NOMO-1 (cell line): ENCODE measurements around the gene ZMIZ1.
"Not testable (repeated sequence)": the region's sequence is repeated elsewhere in the genome, so short reads cannot be mapped to it uniquely, and the experiment has no call there.

Experiments used
- DNase-seq, 2 experiments: peaks; one replicate each; lab custom pipeline; 2025; ENCODE audit not compliant: unreplicated experiment in 2 of 2; lab: John Stamatoyannopoulos, UW

ZMIZ1 gene

DNA sequence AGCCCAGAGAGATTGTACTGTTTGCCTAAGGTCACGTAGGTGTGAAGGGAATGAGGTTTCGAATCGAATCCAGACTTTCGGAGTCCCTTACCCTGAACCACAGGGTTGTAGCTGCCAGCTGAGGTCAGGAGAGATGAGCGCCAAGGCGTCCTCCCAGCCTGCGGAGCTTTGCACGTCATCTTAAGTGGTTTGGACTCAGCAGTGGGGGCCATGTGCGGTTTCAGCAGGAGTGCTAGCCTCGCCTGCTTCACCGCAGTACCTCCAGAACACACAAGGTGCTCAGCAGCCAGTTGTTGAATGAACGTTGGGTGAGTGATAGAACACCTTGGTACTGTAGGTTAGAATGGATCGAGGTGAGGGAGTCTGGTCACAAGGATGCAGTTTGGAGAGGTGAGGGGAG, 203.6 kb downstream of the ZMIZ1 start:
- DNase-seq, result no peak

DNA sequence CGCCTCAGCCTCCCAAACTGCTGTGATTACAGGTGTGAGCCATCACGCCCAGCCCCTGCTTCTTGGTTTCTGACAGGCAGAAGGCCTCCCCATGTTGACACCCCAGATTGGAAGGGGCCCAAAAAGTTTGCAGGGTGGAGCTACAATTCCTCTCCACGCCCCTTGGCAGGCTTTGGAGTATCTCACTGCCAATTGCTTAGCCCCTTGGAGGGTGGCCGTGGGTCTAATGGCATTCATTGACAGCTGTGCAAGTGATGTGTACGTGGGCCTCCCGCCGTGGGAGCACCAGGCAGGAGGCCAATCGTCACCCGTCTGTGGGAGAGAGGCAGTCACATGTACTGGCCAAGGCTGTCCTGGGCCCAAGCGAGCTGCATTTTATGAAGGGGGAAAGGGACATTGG, 204.8 kb downstream of the ZMIZ1 start:
- DNase-seq, result no peak

DNA sequence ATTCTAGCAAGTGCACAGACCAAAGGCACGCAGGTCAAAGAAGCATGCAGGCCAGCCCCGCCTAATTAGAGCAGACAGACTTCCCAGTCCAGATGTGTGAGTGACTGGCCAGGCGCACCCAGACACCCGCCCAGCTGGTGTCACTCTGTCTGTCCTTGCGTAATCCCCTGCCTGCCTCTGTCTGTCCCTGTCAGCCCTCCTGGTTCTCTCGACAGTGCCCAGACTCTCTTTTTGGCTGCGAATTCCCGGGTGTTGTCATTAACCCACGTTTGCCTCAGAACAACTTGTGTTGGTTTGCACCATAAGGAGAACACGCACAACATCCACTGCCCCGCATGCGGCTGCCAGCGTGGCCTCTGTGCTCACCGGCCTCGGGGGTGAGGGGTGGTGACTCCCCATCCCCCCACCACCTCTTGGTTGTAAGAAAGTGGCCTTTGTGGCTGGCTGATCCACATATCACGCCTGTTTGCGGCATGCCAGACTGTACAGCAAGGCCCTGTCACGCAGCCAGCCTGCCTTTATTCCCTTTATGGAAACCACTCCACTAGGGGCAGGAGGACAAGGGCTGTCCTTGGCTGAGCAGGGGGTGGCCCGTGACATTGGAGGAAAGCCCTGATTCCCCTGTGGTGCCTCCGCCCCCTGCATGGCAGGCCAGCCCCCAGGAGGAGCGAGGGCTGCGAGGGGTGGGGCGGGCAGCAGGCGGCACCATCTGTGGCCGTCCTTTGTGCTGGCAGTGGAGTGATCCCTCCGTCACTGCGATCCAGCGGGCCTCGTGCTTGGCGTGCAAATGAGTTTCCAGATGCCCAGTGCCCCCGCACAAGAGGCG, 205.7 kb downstream of the ZMIZ1 start:
- DNase-seq, result peak; percentile 67 to 68

DNA sequence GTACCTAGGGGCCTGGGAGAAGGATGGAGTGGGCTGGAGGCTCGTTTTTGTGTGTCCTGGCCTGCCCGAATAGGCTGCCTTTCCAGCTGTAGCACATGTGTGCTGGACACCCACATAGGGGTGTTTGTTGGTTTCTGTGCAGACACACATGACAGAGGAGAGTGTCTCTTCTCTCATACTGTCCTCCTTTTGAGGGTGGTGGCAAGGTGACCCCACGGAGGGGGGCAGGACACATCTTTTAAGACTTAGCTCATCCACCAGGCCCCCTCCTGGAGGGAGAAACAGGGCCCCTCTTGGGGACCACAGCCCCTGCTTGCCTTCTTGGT, 206.3 kb downstream of the ZMIZ1 start:
- DNase-seq, result no peak

DNA sequence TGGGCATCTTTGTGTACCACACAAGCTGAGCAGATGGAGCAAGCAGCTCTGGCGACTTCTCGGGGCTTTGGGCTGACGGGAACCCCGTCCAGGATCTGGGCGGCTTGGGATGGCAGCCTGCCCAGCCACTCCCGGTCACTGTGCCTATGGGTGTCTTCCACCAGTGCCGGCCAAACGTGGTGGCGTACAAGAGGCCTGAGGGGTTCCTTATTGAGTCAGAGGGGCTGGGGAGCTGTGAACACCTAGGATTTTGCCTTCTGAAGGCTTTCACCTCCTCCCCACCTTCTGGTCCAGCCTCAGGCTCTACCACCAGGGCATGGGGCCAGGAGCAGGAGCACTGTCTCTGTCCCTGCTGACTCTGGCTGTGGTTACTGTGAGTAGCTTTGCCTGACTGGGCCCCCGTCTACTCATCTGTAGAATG, 206.7 kb downstream of the ZMIZ1 start:
- no peak for DNase-seq

DNA sequence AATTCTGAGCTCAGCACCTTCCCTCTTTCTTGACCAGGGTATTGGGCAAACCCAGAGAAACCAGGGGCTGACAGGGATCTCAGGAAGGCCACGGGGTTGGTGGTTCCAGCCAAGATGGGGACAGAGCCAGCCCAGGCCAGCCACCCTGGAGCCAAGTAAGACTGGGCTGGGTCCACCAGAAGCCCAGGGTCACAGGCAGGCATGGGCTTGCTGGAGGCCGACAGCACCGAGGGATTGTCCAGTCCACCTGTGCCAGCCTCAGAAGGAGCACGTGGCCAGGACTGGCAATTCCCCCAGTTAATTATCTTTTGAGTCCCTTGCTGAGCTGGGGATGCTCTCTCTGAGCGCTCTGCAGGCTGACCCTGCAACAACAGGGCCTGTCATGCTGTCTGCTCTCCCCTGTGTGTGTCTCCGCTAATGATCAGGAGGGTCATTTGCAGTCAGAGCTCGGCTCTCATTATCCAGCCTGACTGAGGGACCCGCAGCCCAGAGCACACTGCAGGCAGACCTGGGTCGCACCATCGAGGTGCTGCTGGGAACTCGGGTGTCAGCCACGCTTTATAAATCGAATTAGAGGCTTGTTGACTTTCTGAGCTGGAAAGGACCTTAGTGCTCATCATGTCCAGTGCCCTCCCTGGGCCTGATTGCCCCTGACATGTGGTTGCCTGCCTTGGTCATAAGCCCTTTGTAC, 209.0 kb downstream of the ZMIZ1 start:
- DNase-seq, result no peak

DNA sequence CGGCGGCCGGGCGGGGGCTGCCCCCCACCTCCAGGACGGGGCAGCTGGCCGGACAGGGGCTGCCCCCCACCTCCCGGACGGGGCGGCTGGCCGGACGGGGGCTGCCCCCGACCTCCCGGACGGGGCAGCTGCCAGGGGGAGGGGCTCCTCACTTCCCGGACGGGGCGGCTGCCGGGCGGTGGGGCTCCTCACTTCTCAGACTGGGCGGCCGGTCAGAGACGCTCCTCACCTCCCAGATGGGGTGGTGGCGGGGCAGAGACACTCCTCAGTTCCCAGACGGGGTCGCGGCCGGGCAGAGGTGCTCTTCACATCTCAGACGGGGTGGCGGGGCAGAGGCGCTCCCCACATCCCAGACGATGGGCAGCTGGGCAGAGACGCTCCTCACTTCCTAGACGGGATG, 210.3 kb downstream of the ZMIZ1 start:
- DNase-seq, result not testable (repeated sequence)

DNA sequence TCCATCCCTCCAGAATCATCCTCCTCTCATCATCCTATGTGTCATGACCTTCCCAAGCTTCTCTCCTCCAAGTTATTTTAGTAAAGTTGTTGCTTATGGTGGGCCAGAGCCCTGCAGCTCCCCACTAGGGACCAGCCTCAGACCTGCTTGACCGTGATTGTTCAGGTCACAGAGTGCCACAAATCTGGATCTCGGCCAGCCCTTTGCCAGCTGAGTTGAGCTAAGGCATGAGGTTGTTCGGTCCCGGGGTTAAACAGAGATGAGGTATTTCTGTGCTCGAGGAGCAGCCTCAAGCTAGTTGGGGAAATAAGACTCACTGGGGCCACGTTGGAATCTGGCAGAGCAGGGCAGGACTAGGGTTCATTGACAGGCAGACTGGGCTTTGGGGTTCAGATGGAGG, 212.2 kb downstream of the ZMIZ1 start:
- DNase-seq, result no peak

DNA sequence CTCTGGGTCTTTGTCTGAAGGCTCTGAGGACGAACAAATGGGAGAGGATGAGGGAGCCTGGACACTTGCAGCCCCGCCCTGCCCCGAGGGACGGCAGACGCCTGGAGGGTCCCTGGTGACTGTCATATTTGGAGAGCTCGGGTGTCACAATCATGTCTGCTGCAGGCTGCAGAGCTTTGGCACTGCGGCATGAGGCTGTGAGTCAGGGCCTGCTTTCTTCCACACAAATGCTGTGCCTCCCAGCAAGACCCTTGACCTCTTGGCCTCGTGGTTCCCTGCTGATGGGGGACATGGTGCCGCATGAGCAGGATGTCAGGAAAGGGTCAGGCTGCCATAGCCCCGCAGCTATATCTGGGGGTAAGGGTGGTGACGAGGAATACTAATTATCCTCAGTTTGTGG, 213.6 kb downstream of the ZMIZ1 start:
- DNase-seq, result no peak

DNA sequence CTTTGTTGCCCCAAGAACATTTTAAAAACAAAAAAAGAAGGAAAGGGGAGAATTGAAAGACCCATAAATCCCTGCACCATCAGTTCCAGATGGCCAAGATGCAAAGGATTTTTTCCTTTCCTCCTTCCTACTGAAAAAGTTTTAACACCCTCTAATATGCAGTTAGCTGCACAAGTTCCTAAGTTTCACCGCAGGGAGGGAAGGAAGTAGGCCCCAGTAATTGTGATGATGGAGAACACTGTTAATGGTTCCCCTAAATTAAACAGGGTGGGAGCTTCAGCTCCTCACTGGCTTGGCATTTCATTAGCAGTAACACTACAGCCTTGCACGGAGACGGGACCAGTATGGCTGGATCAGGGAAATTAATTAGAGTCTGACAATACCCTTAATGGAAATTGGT, 214.8 kb downstream of the ZMIZ1 start:
- peak; percentile 21 to 56 for DNase-seq

DNA sequence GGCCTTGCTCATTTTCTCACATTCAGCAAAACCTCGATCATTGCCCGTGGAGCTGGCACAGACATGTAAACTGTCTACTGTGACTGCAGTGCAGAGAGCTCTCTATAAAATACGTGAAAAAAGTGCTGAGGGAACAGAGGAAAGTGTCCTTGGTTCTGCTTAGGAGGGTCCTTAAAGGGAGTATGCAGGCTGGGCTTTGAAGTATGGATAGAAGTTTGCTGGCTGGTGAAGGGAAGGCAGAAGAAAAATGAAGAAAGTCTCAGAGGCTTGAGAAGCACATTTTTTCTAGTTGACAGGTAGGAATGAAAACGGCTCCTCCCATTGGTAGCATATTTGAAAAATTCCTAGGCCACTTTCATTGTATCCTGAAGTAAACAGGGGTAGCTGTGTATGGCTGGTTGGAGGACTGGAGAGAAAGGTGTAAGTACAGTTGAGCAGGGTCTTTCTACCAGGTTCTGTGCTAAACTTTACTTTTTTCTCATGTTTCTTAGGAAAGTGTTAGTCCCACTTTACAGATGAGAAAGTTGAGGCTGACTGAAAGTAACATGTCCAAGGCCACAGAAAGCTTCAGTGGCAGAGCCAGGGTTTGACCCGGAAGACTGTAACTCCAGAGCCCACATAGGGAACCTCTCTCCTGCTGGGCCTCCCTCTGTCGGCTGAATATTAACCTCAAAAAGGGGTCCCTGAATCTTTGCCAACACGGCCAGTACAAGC, 215.5 kb downstream of the ZMIZ1 start:
- no peak for DNase-seq

DNA sequence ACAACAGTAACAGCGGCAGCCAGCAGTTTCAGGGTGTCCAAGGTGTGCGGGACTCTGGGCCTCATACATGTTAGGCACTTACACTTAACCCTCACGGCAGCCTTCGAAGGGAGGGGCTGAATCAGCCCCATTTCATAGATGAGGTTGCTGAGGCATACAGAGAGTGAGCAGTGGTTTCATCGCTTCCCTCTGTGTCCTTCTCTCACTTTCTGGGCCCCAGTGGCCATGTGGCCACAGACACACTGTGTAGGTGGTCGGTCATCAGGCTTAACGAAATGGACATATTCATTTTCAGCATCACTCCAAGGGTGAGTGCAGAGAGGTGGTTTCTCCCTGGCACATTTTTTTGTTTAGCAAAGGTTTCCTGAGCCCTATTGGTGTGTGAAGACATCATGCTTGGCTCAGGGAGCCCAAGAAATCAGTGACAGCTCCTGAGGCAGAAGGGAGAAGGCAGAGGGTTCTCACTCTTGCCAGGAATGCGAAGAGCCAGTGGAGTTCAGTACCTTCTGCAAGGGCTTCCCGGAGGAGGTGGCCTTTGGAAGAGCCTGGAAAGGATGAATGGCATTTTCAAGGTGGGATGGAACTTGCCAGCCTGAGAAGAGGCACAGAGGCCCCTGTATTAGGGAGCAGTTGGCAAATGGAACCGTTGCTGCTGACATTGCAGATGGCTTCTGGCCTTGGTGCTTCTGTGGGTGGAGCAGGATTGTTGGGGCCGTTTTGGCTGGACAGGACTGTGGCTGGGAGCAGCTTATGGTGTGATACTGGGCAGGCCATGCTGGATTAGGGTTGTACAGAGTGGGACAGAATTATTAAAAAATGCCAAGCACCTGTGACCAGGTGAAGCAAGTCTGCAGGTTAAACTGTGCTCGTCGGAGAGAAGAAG, 216.8 kb downstream of the ZMIZ1 start:
- no peak for DNase-seq

DNA sequence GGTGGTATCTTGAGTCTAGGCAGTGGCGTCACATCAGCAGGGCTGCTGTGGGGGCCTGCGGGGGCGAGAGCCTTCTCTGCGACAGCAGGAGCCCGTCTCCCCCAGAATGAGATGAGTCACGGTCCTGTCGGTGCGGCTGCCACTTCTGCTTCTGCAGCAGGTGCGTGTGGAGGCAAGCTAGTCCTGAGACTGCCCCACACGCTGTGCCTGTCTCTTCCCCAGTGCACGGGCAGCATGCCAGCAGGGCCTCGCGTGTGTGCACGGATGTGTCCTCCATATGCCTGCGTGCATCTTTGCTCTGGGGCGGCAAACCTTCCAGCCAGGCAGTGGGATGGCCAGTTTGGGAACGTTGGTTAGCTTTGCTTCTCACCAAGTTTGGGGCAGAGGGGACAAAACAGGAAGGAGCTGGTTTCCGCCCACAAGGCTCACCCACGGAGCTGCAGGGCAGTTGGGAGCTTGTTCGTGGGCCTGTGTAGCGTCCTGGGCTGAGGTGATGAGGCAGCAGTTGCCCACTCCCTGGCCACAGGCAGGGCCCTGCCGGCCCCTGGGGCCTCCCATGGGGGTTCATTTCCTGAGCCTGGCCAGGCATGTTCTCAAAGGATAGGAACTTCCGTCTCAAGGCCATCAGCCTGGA, 217.7 kb downstream of the ZMIZ1 start:
- peak; percentile 94 to 95 for DNase-seq

DNA sequence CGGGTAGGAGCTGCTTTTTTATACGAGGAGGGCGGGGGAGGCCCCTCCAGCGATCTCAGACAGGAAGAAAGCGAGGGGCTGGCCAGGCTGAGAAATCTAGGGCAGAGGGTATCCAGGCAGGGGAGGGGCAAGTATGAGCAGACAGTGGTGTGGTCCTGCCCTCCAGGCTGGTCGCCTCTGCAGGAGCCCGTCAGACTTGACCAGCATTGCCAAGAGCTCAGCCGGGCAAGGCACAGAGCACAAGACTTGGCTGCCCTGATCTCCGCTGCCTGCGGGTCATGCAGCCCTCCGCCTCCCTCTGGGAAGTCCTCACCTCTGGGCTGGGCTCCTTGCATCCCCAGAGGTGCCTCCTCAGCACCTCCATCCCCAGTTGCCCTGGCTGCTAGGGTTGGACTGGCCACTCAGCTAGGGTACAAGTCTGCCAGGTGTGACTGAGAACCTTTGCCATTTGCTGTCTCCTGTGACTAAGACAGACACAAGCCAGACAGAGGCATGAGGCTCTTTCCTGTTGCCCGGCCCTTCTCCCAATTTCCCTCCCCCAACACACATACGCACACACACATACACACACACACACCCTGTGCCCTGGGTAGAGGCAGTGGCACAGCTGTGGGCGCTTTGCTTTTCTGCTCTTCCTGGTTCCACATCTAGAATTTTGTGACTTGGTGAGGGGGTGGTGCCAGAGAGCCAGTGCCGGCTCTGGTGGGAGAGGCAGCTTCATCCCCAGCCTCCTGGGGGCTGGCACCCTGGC, 219.4 kb downstream of the ZMIZ1 start:
- no peak for DNase-seq

DNA sequence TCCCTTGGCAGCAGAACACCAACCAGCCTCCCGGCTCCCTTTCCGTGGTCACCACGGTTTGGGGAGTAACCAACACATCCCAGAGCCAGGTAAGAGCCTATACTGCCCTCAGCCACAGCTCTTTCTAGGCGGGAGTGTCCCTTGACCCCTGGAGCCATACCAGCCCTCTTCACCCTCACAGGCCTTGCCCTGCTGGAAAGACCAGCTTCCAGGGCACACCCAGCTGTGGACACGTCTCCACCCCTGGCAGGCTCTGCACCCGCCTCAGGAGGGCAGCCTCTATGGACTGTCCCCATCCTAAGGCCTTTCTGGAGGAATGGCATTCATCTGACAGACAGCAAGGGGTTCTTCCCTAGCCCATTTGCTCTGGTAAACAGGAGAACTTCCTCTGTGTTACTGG, 221.0 kb downstream of the ZMIZ1 start:
- no peak for DNase-seq

DNA sequence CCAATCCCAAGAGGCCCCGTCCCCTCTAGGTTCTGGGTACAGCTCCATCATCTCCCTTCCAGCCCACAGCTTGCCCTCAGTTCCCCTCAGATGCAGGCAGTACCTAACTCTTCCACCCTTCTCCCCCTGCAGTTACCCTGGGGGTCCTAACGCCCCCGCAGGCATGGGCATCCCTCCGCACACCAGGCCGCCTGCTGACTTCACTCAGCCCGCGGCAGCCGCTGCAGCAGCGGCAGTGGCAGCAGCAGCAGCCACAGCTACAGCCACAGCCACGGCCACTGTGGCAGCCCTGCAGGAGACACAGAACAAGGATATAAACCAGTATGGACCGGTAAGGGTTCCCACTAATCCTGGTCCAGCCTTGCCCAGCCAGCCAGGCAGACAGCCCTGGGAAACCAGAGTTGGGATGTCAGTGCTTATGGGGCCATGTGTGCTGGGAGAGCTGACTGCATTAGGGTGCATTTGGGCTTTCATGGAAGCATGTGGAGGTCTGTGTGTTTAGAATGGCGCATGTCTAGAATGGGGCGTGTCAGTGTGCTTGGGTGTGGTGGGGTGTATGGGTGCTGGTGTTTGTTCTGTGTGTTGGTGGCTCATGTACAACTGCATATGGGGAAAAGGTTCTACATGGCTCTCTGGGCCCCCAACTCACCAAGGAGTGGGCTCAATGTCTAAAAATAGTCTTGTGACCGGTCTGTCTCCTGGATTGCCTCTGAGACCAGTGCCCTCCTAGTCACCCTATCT, 223.4 kb downstream of the ZMIZ1 start:
- no peak for DNase-seq

DNA sequence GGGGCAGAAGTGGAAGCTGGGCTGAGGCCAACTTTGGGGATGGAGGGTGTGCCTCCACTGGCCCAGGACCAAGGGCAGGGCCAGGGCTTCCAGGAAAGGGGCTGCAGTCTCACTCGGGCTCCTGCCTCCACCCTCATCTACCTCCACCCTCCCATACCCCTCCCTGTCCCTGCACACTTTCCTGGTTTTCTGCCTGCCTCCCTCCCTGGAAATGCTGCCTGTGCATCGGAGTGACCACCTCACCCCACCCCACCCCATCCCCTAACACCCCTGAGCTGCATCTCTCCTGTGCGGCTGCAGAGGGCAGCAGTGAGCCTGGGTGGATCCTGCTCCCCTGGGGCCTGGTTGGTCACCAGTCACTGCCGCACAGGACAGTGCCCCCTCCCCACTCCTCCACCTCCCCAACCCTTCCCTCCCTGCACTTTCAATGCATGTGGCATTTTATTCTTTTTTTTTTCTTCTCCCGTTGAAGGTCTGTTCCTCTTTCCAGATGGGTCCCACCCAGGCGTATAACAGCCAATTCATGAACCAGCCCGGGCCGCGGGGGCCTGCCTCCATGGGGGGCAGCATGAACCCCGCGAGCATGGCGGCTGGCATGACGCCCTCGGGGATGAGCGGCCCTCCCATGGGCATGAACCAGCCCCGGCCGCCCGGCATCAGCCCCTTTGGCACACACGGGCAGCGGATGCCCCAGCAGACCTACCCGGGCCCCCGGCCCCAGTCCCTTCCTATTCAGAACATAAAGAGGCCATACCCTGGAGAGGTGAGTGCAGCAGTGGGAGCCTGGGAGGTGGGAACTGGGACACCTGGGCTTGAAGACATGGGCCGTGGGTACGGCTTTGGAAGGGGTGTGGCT, 224.4 kb downstream of the ZMIZ1 start:
- peak; percentile 26 to 51 for DNase-seq
